B cell (primary cell): Measurements from ENCODE around the gene MUC3A. TPM values are rescaled to one million over a fixed set of nuclear protein-coding genes. Genes with fewer than 3 reads are reported as not detected.

Source experiments
- ATAC-seq: fragments of 200-7000 bp; cut with Tn5 transposase; one replicate; pipeline ENCODE4 v1.10.0; 2021; ENCODE audit warnings: low read depth, mild to moderate bottlenecking, moderate number of reproducible peaks, moderate library complexity
- CTCF ChIA-PET: fragments of 350-600 bp; sonication (Branson Sonifier 250); formaldehyde crosslinking; loops from one replicate; lab custom pipeline; 2021; ENCODE audit warnings: antibody characterized with exemption, inconsistent platforms; lab: Charles Lee
- POLR2A ChIA-PET: fragments of 350-600 bp; sonication (Branson Sonifier 250); formaldehyde crosslinking; loops from one replicate; lab custom pipeline; 2021; ENCODE audit warnings: antibody characterized with exemption; lab: Charles Lee
- DNase-seq: peaks from one replicate; pipeline ENCODE4 v3.0.0; 2013
- H2AFZ ChIP-seq: 2 replicates; pipeline ENCODE4 v1.6.1; 2012; ENCODE audit warnings: mild to moderate bottlenecking, low read depth, low read length; ENCODE audit not compliant: insufficient read depth, poor library complexity, severe bottlenecking
- H3K27ac ChIP-seq, 2 donors: 1 replicate in 1 of 2; 2 replicates in 1 of 2; pipeline ENCODE4 v1.5.1; 2012 to 2013; ENCODE audit warnings: low read length in 2 of 2, mild to moderate bottlenecking in 2 of 2, moderate library complexity in 1 of 2
- H3K27me3 ChIP-seq, 4 experiments: fragments of 200-600 bp in 1 of 4; sonication (generic) in 1 of 4; replicated peaks in 1 of 4; 1 replicate in 2 of 4; 2 replicates in 2 of 4; pipeline versions ENCODE4 v1.6.1 to v1.7.0; 2013 to 2016; ENCODE audit warnings: low read length in 3 of 4, mild to moderate bottlenecking in 2 of 4, mixed read lengths in 1 of 4, moderate library complexity in 1 of 4; ENCODE audit not compliant: insufficient read depth in 4 of 4, control insufficient read depth in 3 of 4; ENCODE audit errors: control extremely low read depth in 1 of 4
- H3K36me3 ChIP-seq, 2 experiments: replicated peaks in 1 of 2; 1 replicate in 1 of 2; 2 replicates in 1 of 2; pipeline versions ENCODE4 v1.6.1 to v1.7.1; 2013; ENCODE audit warnings: low read length in 1 of 2; ENCODE audit not compliant: insufficient read depth in 2 of 2, control insufficient read depth in 1 of 2; ENCODE audit errors: control extremely low read depth in 1 of 2, extremely low read depth in 1 of 2
- H3K4me1 ChIP-seq, 2 donors: fragments of 200-600 bp in 1 of 2; sonication (generic) in 1 of 2; 1 replicate in 1 of 2; 2 replicates in 1 of 2; pipeline versions ENCODE4 v1.5.1 to v1.6.1; 2013 to 2017; ENCODE audit warnings: low read length in 2 of 2; ENCODE audit not compliant: control insufficient read depth in 2 of 2, insufficient read depth in 2 of 2
- H3K4me2 ChIP-seq: replicated peaks from 2 replicates; pipeline ENCODE3; 2012; ENCODE audit warnings: mild to moderate bottlenecking, low read depth, low read length; ENCODE audit not compliant: poor library complexity, severe bottlenecking
- H3K4me3 ChIP-seq, 5 experiments: fragments of 200-600 bp in 1 of 5; sonication (generic) in 1 of 5; 1 replicate in 3 of 5; 2 replicates in 2 of 5; pipeline versions ENCODE4 v1.5.1 to v1.7.0; 2011 to 2016; ENCODE audit warnings: low read length in 4 of 5, mild to moderate bottlenecking in 4 of 5, low read depth in 2 of 5, control low read depth in 1 of 5, moderate library complexity in 1 of 5; ENCODE audit not compliant: insufficient read depth in 1 of 5; ENCODE audit errors: control extremely low read depth in 1 of 5, extremely low read depth in 1 of 5
- H3K79me2 ChIP-seq: fragments of 200-600 bp; sonication (generic); one replicate; pipeline ENCODE4 v1.6.0; 2016; ENCODE audit warnings: low read length; ENCODE audit not compliant: control insufficient read depth, insufficient read depth
- H3K9ac ChIP-seq: fragments of 200-600 bp; sonication (generic); 2 replicates; pipeline ENCODE4 v1.6.1; 2017; ENCODE audit warnings: mild to moderate bottlenecking, low read length, moderate library complexity
- H3K9me3 ChIP-seq, 3 donors: one replicate each; pipeline versions ENCODE4 v1.6.1 to v1.7.1; 2013; ENCODE audit warnings: low read length in 2 of 3; ENCODE audit not compliant: control insufficient read depth in 2 of 3, insufficient read depth in 1 of 3; ENCODE audit errors: control extremely low read depth in 1 of 3
- H4K20me1 ChIP-seq: 2 replicates; pipeline ENCODE4 v1.6.0; 2012; ENCODE audit warnings: mild to moderate bottlenecking, low read length; ENCODE audit not compliant: insufficient read depth, control insufficient read depth, poor library complexity, severe bottlenecking
- H3K27ac Mint-ChIP-seq: one replicate; pipeline ENCODE4 v1.8.0; 2021; ENCODE audit warnings: mixed read lengths
- H3K27me3 Mint-ChIP-seq: one replicate; pipeline ENCODE4 v1.8.0; 2021; ENCODE audit warnings: mixed read lengths
- H3K4me1 Mint-ChIP-seq: one replicate; pipeline ENCODE4 v1.8.0; 2021; ENCODE audit warnings: mixed read lengths
- H3K4me3 Mint-ChIP-seq: one replicate; pipeline ENCODE4 v1.8.0; 2021; ENCODE audit warnings: mixed read lengths
- H3K9me3 Mint-ChIP-seq: one replicate; pipeline ENCODE4 v1.8.0; 2022; ENCODE audit warnings: mixed read lengths; ENCODE audit not compliant: insufficient read depth
- CTCF ChIP-seq: fragments of 200-600 bp; IDR thresholded peaks from one replicate; pipeline ENCODE4 v1.8.0; 2022; ENCODE audit warnings: antibody characterized with exemption, mild to moderate bottlenecking
- EZH2 ChIP-seq: IDR thresholded peaks from 2 replicates; pipeline ENCODE4 v1.6.1; 2012; ENCODE audit warnings: borderline replicate concordance, low read depth, mild to moderate bottlenecking, moderate library complexity, low read length; ENCODE audit not compliant: insufficient read depth, poor library complexity, severe bottlenecking
- WGBS: methylation state at CpG from one replicate; pipeline ENCODE4 v1.1.5; 2013; ENCODE audit warnings: missing lambda C conversion rate; ENCODE audit not compliant: insufficient coverage; 5-methylcytosine and 5-hydroxymethylcytosine counted together
- intact Hi-C: fragments of 100-400 bp; cut with micrococcal nuclease; formaldehyde crosslinking; loops from one replicate; pipeline ENCODE4 v1.10.0; 2022
- polyA plus RNA-seq: library from polyadenylated mRNA; depleted of rRNA; stranded (reverse); fragments of >200 nt; gene quantifications from 2 replicates; pipeline ENCODE4 v1.2.3, GENCODE V29; 2012
- total RNA-seq, 2 donors: library from RNA; stranded (reverse); fragments of 120-200 nt in 1 of 2; gene quantifications; 1 replicate in 1 of 2; 2 replicates in 1 of 2; pipeline versions ENCODE4 v1.2.3 to v1.2.4, GENCODE V29; 2013 to 2022

The MUC3A gene
- total and polyA plus RNA-seq, 2 donors (not counting 1 experiment from before 2014, with no cell fraction given): not detected

- no peak for DNase-seq
- no peaks in the 10 kb centered on the region for H3K9me3 Mint-ChIP-seq
- peaks cover 19% of the 10 kb centered on the region for H3K27me3 Mint-ChIP-seq
- no peak overlapping the region for H3K27ac Mint-ChIP-seq
- no peaks in the 10 kb centered on the region for H3K4me1 Mint-ChIP-seq
- ATAC-seq: no peak
- Histone ChIP-seq H3K4me1 (no peaks in the 10 kb centered on the region), H2AFZ (no peak overlapping the region), H3K9ac (no peak overlapping the region), H3K4me3 (no peak overlapping the region), H4K20me1 (no peaks in the 10 kb centered on the region), H3K27ac (no peak overlapping the region), H3K79me2 (no peaks in the 10 kb centered on the region), H3K4me2 (no peak overlapping the region), H3K9me3 (peaks cover 0 to 18% (median 0%) of the 10 kb centered on the region in 3 donors), H3K36me3 (no peaks in the 10 kb centered on the region), H3K27me3 (peaks cover 0 to 51% (median 11%) of the 10 kb centered on the region in 4 experiments)
- POLR2A ChIA-PET: no interaction called here
- intact Hi-C loops: no loop called here
- H3K4me3 Mint-ChIP-seq: no peak overlapping the region
- CTCF ChIA-PET: no interaction called here
- 30% methylated on average over 5 of the region's 6 CpGs for WGBS
- no peak for TF ChIP-seq EZH2
- no peak for TF ChIP-seq CTCF
Observed at GRCh38 chr7:100951172-100951571, 1.8 kb downstream of the MUC3A start.

GRCh38 chr7:100951888-100952560 lies 2.7 kb downstream of the MUC3A start:
- WGBS: 73% methylated on average over 15 of the region's 15 CpGs

More at GRCh38 chr7:100951888-100952560, 2.7 kb downstream of the MUC3A start:
- H3K36me3 ChIP-seq: no peaks in the 10 kb centered on the region
- peaks cover 0 to 55% (median 12%) of the 10 kb centered on the region in 4 experiments for H3K27me3 ChIP-seq
- H3K9ac ChIP-seq: no peak overlapping the region
- H3K4me1 ChIP-seq: no peaks in the 10 kb centered on the region
- DNase-seq: no peak
- H3K79me2 ChIP-seq: no peaks in the 10 kb centered on the region
- H4K20me1 ChIP-seq: no peaks in the 10 kb centered on the region
- ChIA-PET POLR2A (no interaction called here), CTCF (no interaction called here)
- Mint-ChIP-seq H3K4me1 (no peaks in the 10 kb centered on the region), H3K9me3 (no peaks in the 10 kb centered on the region), H3K27ac (no peak overlapping the region), H3K4me3 (no peak overlapping the region), H3K27me3 (peaks cover 12% of the 10 kb centered on the region)
- H3K4me2 ChIP-seq: no peak overlapping the region
- peaks cover 0 to 18% (median 0%) of the 10 kb centered on the region in 3 donors for H3K9me3 ChIP-seq
- H3K27ac ChIP-seq: no peak overlapping the region
- H3K4me3 ChIP-seq: no peak overlapping the region
- TF ChIP-seq EZH2 (no peak), CTCF (no peak)
- intact Hi-C loops: no loop called here
- ATAC-seq: no peak
- no peak overlapping the region for H2AFZ ChIP-seq
